GM12864 (cell line): ENCODE results near the gene NOS1AP.

Experiments
- DNase-seq: peaks from one replicate; pipeline ENCODE4 v3.0.0-alpha.2; 2011; ENCODE audit warnings: low read depth
- H3K4me3 ChIP-seq: 2 replicates; pipeline ENCODE4 v1.5.1; 2011; ENCODE audit warnings: mild to moderate bottlenecking, low read depth, low read length, control low read depth
- TF ChIP-seq, protein P1 (sequence below): IDR thresholded peaks from 2 replicates; pipeline ENCODE4 v1.5.1; 2011; ENCODE audit warnings: low read depth, mild to moderate bottlenecking, moderate library complexity, low read length, control low read depth, inconsistent platforms; ENCODE audit errors: missing control alignments

The NOS1AP gene

GRCh38 chr1:162145280-162145965, 75.9 kb downstream of the NOS1AP start:
- no peak for DNase-seq
- H3K4me3 ChIP-seq: no peak overlapping the region
- TF ChIP-seq, protein P1, sequence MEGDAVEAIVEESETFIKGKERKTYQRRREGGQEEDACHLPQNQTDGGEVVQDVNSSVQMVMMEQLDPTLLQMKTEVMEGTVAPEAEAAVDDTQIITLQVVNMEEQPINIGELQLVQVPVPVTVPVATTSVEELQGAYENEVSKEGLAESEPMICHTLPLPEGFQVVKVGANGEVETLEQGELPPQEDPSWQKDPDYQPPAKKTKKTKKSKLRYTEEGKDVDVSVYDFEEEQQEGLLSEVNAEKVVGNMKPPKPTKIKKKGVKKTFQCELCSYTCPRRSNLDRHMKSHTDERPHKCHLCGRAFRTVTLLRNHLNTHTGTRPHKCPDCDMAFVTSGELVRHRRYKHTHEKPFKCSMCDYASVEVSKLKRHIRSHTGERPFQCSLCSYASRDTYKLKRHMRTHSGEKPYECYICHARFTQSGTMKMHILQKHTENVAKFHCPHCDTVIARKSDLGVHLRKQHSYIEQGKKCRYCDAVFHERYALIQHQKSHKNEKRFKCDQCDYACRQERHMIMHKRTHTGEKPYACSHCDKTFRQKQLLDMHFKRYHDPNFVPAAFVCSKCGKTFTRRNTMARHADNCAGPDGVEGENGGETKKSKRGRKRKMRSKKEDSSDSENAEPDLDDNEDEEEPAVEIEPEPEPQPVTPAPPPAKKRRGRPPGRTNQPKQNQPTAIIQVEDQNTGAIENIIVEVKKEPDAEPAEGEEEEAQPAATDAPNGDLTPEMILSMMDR: no peak

GRCh38 chr1:162145966-162146696, 76.6 kb downstream of the NOS1AP start:
- TF ChIP-seq, protein P1: no peak
- no peak for DNase-seq
- H3K4me3 ChIP-seq: no peak overlapping the region

DNA sequence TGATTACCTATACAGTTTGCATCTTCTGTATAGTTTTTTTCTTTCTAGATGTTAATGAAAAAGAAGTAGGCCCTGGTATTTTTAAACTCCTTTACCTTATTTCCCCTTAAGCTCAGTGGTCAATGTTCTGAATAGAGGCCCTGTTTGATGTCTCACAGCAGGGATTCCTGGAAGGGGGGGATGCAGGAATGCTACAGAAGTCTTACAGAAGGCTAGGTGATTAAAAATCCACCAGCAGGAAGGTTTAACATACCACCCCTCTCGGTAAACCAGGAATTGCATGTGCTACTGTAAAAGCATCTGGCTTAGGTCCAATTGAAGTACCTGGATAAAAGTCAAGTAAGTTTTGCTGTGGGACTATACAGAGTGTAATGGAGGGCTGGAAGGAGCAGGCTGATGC, 78.3 kb downstream of the NOS1AP start:
- TF ChIP-seq, protein P1: no peak
- no peak overlapping the region for H3K4me3 ChIP-seq

DNA sequence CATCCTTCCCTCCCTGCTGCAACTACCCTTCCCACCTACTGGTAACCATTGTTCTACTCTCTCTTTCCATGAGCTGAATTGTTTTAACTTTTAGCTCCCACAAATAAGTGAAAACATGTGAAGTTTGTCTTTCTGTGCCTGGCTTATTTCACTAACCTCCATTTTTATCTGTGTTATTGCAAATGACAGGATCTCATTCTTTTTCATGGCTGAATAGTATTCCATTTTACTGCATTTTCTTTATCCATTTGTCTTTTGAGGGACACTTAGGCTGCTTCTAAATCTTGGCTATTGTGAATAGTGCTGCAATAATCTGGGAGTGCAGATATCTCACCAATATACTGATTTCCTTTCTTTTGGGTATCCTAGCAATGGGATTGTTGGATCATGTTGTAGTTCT, 80.6 kb downstream of the NOS1AP start:
- no peak overlapping the region for H3K4me3 ChIP-seq
- TF ChIP-seq, protein P1: no peak
- no peak for DNase-seq

More for the DNA sequence above, 78.3 kb downstream of the NOS1AP start:
- DNase-seq: no peak

DNA sequence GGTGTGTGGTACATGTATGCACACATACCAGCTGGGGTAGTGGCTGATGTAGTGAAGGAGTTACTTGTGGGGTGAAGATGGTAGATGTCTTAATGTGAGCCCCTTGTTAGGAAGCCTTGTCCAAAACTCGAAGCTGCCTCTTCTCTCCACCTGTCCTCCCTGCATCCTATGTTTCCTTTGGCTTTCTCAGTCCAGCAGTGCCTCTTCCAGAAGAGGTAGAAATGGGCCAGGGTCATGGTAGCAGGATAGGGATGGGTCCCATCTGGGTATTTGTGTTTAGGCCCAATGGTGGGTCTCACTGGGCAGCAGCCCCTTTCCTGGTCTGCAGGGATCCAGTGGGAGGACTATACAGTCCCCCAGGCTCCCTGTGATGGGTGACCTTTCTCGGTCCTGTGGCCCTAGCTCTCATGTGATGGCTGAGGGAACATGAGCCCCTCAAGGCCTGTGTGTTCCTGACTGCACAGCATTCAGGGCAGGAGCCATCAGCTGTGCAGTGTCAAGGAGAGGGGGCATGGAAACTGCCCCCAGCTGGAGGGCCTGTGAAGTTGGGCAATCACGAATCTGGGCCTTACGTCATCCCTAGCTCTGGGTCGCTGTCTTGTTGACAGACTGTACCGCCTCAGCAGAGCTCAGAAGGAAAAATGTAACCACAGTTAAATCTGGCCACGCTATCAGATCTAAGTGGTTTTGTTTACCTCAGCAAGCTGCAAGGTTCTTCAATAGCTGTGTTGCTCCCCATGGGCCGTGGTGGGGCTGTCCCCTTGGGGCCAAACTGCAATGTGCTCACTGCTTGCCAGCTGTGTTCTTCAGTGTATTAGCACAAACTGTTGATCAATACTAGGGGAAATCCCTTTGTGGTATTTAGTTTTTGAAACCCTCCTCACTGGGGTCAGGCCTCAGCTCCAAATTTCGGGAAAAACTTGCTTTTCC, 82.7 kb downstream of the NOS1AP start:
- TF ChIP-seq, protein P1: no peak
- H3K4me3 ChIP-seq: no peak overlapping the region
- no peak for DNase-seq

DNA sequence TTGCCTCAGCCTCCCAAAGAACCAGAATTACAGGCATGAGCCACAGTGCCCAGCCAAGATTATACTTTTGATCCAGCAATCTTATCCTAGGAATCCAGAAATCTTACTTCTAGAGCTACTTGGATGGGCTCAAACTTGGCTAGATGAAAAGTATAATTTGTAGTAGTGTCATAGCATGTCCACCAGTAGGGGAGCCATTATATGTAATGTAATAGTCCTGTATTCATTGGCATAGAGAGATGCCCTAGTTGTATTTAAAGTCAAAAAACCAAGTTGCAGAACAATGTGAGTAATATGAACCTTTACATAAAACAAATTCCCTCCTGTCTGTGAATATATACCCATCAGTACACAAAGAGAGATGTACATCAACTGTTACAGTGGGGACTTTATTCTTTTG, 83.9 kb downstream of the NOS1AP start:
- DNase-seq: no peak
- no peak overlapping the region for H3K4me3 ChIP-seq
- TF ChIP-seq, protein P1: no peak
